GM12891 (cell line): ENCODE results near the gene IVL.

Source experiments
- POLR2A ChIP-seq: IDR thresholded peaks from 2 replicates; pipeline ENCODE4 v1.6.1; 2011; ENCODE audit warnings: low read depth, low read length, control low read depth
- POLR2AphosphoS5 ChIP-seq: IDR thresholded peaks from 2 replicates; pipeline ENCODE4 v1.6.1; 2011; ENCODE audit warnings: low read depth, low read length, control low read depth
- POU2F2 ChIP-seq: IDR thresholded peaks from 2 replicates; pipeline ENCODE4 v1.6.1; 2011; ENCODE audit warnings: low read depth, mild to moderate bottlenecking, control low read depth, low read length, moderate library complexity
- SPI1 ChIP-seq: IDR thresholded peaks from 2 replicates; pipeline ENCODE4 v1.6.1; 2011; ENCODE audit warnings: low read depth, low read length, control low read depth
- TAF1 ChIP-seq: IDR thresholded peaks from 2 replicates; pipeline ENCODE4 v1.6.1; 2011; ENCODE audit warnings: low read depth, low read length, control low read depth

DNA sequence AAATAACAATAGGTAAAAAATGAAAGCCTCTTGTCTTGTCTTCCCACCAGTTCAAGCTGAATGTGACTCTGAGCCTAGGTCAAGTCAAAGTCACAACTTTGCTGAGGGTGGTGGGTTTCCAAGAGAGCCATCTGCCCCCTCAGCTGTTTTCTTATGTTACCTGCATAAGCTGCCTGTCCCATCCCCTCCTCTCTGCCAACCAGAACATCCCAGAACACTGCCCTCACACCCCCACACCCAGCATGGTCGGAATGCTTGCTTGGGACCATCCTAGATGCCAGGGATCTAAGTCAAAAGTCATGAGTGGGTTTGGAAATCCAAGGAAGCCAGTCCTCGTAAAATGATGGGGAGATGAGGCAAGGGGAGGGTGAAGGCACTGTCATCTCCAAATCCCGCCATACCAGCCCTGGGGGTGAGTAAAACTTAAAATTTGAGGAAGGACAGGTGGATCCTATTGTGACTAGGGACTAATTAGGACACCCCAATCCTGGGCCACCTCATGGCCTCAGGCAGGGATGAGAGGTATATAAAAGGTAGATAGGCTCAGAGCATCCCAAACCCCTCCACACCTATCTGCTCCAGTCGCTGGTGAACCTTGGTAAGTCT, 38.4 kb downstream of the IVL start, which contains the start of gene SPRR5:
- no peak for TF ChIP-seq POLR2A
- TF ChIP-seq POLR2AphosphoS5: no peak
- no peak for TF ChIP-seq TAF1
- TF ChIP-seq SPI1: no peak
- TF ChIP-seq POU2F2: no peak
